AG10803 (cell line): ENCODE data around the gene SPRTN.

Experiments
- DNase-seq: peaks from one replicate; pipeline ENCODE4 v3.0.0; 2010; ENCODE audit warnings: low read depth
- H3K4me3 ChIP-seq: 2 replicates; pipeline ENCODE4 v1.5.1; 2011; ENCODE audit warnings: mild to moderate bottlenecking, low read length, control low read depth
- CTCF ChIP-seq: conservative IDR thresholded peaks from 2 replicates; pipeline ENCODE4 v1.5.1; 2011; ENCODE audit warnings: mild to moderate bottlenecking, low read length, control low read depth, inconsistent platforms

The SPRTN gene

GRCh38 chr1:231384696-231385415 lies 46.8 kb downstream of the SPRTN start:
- DNase-seq = no peak
- no peak for TF ChIP-seq CTCF
- no peak overlapping the region for H3K4me3 ChIP-seq

GRCh38 chr1:231385416-231385748 lies 47.3 kb downstream of the SPRTN start:
- no peak for DNase-seq
- TF ChIP-seq CTCF = no peak

GRCh38 chr1:231386466-231386865 lies 48.4 kb downstream of the SPRTN start:
- TF ChIP-seq CTCF = no peak
- DNase-seq = no peak

More at GRCh38 chr1:231385416-231385748, 47.3 kb downstream of the SPRTN start:
- H3K4me3 ChIP-seq = no peak overlapping the region

GRCh38 chr1:231387770-231388669 lies 49.9 kb downstream of the SPRTN start:
- TF ChIP-seq CTCF = no peak
- no peak overlapping the region for H3K4me3 ChIP-seq
- DNase-seq = peak; percentile 46

More at GRCh38 chr1:231386466-231386865, 48.4 kb downstream of the SPRTN start:
- no peak overlapping the region for H3K4me3 ChIP-seq

GRCh38 chr1:231390071-231390470 lies 52.0 kb downstream of the SPRTN start:
- DNase-seq = peak; percentile 31
- no peak for TF ChIP-seq CTCF
- no peak overlapping the region for H3K4me3 ChIP-seq

- DNase-seq = no peak
- no peak for TF ChIP-seq CTCF
- H3K4me3 ChIP-seq = no peak overlapping the region
Observed at GRCh38 chr1:231392389-231393131, 54.5 kb downstream of the SPRTN start.
